ENCODE measurements around the gene AP4E1. TPM values are rescaled to one million over a fixed set of nuclear protein-coding genes. Genes with fewer than 3 reads are reported as not detected.
"Not testable (repeated sequence)": the region's sequence is repeated elsewhere in the genome, so short reads cannot be mapped to it uniquely, and the experiment has no call there.

The AP4E1 gene
- total RNA-seq, 1 donor from 2014 or later: 33.2 TPM

DNA sequence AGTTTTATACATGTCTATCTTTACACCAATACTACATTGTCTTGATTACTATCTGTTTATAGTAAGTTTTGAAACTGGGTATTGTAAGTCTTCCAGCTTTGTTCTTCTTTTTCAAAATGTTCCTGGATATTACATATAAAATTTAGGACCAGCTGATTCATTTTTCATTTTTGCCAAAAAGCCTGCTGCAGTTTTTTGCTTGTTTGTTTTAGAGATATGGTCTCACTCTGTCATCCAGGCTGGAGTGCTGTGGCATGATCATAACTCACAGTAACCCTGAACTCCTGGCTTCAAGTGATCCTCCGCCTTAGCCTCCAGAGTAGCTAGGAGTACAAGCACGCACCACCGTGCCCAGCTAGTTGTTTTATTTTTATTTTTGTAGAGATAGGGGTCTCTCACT, 20.4 kb upstream of the AP4E1 start:
- no peak for DNase-seq (ENCODE audit: low spot score)

DNA sequence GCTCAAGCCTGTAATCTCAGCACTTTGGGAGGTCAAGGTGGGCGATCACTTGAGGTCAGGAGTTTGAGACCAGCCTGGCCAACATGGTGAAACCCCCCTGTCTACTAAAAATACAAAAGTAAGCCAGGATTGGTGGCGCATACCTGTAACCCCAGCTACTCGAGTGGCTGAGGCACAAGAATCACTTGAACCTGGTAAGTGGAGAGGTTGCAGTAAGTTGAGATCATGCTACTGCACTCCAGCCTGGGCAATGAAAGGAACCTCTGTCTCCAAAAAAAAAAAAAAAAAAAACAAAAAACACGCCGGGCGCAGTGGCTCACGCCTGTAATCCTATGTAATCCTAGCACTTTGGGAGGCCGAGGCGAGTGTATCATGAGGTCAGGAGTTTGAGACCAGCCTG, 18.9 kb upstream of the AP4E1 start:
- DNase-seq (ENCODE audit: low spot score): no peak

DNA sequence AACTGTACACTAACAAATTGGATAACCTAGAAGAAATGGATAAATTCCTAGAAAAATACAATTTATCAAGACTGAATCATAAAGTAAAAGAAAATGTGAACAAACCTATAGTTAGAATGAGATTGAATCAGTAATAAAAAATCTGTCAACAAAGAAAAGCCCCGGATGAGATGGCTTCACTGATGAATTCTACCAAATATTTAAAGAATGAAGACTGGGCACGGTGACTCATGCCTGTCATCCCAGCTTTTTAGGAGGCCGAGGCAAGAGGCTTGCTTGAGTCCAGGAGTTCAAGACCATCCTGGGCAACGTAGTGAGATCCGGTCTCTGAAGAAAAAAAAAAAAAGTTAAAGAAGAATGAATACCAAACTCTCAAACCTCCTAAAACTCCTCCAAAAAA, 17.7 kb upstream of the AP4E1 start:
- DNase-seq (ENCODE audit: low spot score): no peak

DNA sequence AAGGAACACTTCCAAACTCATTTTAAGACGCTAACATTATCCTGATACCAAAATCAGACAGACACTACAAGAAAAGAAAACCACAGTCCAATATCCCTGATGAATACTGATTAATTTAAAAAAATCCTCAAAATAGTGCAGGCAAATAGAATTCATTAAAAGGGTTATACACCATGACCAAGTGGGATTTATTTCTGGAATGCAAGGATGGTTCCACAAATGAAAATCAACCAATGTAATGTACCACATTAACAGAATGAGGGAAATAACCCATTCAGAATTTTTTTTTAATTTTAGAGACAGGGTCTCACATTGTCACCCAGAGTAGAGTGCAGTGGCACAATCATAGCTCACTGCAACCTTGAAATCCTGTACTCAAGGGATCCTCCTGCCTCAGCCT, 17.3 kb upstream of the AP4E1 start:
- no peak for DNase-seq (ENCODE audit: low spot score)

- DNase-seq (ENCODE audit: low spot score): no peak
Measured at GRCh38 chr15:50893976-50894375, 14.5 kb upstream of the AP4E1 start.

DNA sequence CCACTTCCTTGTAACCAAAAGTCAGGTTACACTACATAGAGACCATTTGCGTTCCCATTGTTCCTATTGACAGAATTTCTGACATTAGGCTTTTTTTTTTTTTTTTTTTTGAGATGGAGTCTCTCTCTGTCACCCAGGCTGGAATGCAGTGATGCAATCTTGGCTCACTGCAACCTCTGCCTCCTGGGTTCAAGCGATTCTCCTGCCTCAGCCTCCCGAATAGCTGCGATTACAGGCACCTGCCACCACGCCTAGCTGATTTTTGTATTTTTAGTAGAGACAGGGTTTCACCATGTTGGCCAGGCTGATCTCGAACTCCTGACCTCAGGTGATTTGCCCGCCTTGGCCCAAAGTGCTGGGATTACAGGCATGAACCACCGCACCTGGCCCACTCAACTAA, 7.1 kb upstream of the AP4E1 start:
- DNase-seq (ENCODE audit: low spot score): not testable (repeated sequence)

GRCh38 chr15:50904211-50904610, 4.3 kb upstream of the AP4E1 start:
- DNase-seq (ENCODE audit: low spot score): no peak

DNA sequence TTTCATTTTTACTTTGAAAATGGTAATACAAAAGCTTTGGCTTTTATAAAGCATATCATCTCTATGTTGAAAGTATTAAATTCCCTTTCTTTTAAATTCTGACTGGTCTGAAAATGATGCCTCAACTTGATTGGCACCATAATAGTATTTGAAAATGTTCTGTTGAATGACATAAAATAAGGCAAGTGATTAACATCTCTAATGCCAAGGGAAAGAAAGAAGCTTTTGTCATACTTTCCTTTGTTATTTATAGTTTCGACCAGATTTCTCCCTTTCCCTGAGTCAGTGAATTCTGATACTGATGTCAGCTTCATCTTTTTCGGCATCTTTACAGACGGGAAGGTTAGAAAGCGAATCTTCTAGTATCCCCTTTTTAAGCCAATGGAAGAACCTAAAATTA, 3.4 kb upstream of the AP4E1 start:
- no peak for DNase-seq (ENCODE audit: low spot score)

GRCh38 chr15:50906954-50907600, 1.4 kb upstream of the AP4E1 start:
- DNase-seq (ENCODE audit: low spot score): no peak

DNA sequence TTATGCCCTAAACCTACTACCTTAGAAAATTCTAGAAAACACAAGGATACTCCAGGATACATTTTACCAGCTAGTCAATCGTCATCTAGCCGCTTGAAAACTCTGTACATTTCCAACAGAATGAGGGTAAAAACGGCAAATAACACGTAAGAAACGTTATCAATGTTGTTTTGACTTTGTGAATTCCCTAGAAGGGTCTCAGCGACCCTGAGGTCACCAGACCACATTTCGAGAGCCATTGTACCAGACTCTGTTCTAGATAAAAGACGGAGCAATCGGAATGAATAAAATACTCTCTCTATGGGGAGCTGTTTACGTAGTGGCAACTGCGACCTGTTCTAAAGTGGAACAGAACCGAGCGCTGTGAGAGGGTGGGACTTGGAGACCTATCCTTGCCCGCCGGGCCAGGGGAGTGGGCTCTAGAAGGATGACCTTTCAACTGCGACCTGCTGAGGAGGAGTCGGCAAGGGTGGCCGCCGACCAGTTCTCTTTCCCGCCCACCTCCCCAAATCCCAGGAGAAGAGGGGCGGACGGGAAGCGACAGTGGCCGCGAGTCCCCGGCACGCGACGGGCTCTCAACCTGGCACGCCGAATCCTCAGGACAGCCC, 778 bp upstream of the AP4E1 start:
- peak; percentile 29 for DNase-seq (ENCODE audit: low spot score)

DNA sequence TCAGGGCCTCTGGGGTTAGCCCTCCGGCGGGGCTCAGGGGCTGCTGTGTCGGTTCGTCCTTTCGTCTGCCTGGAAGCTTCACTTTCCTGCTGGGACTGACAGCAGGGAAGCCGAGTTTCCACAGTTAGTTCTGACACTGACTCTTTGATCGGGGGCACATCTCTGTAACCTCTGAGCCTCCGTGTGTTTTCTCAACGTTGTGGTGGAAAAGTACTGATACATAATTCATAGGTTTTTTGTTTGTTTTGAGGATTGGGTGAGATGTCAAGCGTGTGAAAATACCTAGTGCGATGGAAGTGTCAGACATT, 481 bp downstream of the AP4E1 start:
- no peak for DNase-seq (ENCODE audit: low spot score)

GRCh38 chr15:50910426-50910795, 1.9 kb downstream of the AP4E1 start:
- DNase-seq (ENCODE audit: low spot score): not testable (repeated sequence)

- no peak for DNase-seq (ENCODE audit: low spot score)
Measured at GRCh38 chr15:50911001-50911400, 2.5 kb downstream of the AP4E1 start.

GRCh38 chr15:50911621-50912020, 3.1 kb downstream of the AP4E1 start:
- no peak for DNase-seq (ENCODE audit: low spot score)

- DNase-seq (ENCODE audit: low spot score): no peak
Measured at GRCh38 chr15:50916400-50916799, 7.9 kb downstream of the AP4E1 start.

GRCh38 chr15:50919359-50919758, 10.9 kb downstream of the AP4E1 start:
- DNase-seq (ENCODE audit: low spot score): not testable (repeated sequence)

- peak; percentile 31 for DNase-seq (ENCODE audit: low spot score)
Measured at GRCh38 chr15:50925281-50925680, 16.8 kb downstream of the AP4E1 start.

DNA sequence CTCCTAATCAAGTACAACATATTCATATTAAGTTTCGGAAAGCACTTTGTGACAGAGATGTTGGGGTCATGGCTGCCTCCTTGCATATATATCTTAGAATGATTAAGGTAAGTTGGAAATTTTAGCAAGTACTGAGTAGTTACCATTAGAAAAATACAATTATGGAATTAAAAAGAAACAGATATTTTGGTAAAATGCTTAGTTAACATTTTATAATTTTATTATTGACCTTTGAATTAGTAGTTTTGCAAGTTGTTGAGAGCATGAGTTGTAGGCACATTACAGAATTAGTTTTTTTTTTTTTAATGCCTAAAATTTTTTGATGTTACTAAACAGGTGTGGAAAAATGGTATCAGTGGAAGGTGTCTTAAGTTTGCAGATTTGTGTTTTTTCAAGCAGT, 20.6 kb downstream of the AP4E1 start:
- no peak for DNase-seq (ENCODE audit: low spot score)

GRCh38 chr15:50930792-50931191, 22.3 kb downstream of the AP4E1 start:
- no peak for DNase-seq (ENCODE audit: low spot score)

DNA sequence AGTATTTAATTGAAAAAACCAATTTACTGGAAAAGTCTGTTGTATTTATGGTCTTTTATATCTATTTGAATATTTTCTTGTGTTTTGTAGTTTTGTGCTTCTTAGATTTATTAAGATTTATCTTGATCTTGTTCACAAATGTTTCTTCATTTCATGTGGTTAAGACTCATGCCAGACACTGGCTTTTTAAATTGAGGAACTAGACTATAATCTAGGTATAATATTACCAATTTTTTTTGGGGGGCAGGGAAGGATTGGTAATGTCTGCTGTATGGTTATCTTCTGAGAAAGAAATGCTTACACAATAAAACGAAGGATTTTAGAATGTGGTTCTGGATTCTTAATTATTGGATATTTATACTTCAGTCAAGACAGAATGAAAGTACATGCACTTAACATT, 24.9 kb downstream of the AP4E1 start:
- no peak for DNase-seq (ENCODE audit: low spot score)

DNA sequence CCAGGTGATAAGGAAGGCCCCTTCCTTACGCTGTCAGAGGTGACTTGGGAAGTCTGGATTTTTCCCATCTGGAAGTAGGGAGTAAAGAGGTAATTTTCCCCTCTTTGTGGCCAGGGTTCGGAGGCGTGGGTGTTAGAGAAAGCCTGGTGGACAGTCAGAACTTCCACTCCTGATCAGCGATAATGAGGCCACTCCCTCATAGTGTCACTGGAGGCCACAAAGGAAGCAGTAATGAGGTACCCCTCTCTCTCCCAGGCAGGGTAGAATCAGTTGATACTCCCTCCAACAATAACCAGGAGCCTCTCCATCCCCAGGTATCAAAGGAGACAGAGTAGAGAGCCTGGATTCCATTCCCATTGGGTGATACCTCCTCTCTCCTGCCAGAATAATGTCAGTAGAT, 30.0 kb downstream of the AP4E1 start:
- DNase-seq (ENCODE audit: low spot score): no peak

GRCh38 chr15:50939911-50940310, 31.4 kb downstream of the AP4E1 start:
- DNase-seq (ENCODE audit: low spot score): peak; percentile 46

GRCh38 chr15:50940506-50940905, 32.0 kb downstream of the AP4E1 start:
- no peak for DNase-seq (ENCODE audit: low spot score)

GRCh38 chr15:50943638-50944037, 35.2 kb downstream of the AP4E1 start:
- DNase-seq (ENCODE audit: low spot score): no peak

All from umbilical cord (tissue), 2 donors.